Measurements from ENCODE around the gene SLC22A23.

The SLC22A23 gene

DNA sequence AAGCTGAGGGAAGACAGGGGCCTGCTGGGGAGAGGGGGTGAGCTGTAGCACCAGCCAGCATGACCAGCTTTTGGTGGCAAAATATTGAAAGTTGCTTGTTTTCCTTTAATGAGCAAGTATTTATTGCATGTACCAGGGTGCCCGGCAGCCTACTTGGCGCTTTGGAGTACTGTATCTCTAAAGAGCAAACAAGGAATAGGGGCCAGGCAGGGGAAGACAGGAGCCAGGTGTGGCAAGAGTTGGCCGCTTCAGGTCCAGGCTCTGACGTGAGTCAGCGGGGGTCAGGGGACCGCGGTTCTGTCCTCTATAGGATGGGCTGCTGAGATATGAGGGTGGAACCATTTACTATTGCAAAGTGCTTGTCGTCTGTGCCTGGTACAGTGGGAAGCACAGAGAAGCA is 135.0 kb downstream of the SLC22A23 start:
- DNase-seq (ENCODE audit: low read depth, low spot score), result no peak
- CTCF ChIA-PET, result no interaction called here
- no peak overlapping the region for H3K4me3 ChIP-seq (ENCODE audit: low read depth, low read length)
- TF ChIP-seq, protein P1, sequence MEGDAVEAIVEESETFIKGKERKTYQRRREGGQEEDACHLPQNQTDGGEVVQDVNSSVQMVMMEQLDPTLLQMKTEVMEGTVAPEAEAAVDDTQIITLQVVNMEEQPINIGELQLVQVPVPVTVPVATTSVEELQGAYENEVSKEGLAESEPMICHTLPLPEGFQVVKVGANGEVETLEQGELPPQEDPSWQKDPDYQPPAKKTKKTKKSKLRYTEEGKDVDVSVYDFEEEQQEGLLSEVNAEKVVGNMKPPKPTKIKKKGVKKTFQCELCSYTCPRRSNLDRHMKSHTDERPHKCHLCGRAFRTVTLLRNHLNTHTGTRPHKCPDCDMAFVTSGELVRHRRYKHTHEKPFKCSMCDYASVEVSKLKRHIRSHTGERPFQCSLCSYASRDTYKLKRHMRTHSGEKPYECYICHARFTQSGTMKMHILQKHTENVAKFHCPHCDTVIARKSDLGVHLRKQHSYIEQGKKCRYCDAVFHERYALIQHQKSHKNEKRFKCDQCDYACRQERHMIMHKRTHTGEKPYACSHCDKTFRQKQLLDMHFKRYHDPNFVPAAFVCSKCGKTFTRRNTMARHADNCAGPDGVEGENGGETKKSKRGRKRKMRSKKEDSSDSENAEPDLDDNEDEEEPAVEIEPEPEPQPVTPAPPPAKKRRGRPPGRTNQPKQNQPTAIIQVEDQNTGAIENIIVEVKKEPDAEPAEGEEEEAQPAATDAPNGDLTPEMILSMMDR (IDR thresholded peaks at IDR 0.05; ENCODE audit: insufficient read depth, low read length, missing control alignments), result no peak
- POLR2A ChIA-PET, result no interaction called here

DNA sequence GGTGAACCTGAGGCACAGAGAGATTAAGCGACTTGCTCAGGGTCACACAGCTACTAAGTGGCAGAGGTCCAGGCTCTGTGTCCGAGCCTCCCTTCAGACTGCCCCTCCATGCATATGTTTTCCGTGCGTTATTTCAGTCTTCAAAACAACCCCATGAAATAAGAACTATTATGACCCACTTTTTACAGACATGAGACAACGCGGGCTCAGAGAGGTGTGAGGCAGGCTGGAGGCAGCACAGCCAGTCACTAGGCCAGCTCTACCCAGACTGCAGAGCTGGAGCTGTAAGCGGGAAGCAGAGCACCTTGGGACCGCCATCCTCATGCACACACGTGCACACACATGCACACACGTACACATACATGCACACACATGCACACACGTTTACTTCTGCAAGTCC is 135.8 kb downstream of the SLC22A23 start:
- ChIA-PET POLR2A (no interaction called here), CTCF (no interaction called here)
- no peak for DNase-seq (ENCODE audit: low read depth, low spot score)
- TF ChIP-seq, protein P1 (IDR thresholded peaks at IDR 0.05; ENCODE audit: insufficient read depth, low read length, missing control alignments), result no peak
- no peak overlapping the region for H3K4me3 ChIP-seq (ENCODE audit: low read depth, low read length)

DNA sequence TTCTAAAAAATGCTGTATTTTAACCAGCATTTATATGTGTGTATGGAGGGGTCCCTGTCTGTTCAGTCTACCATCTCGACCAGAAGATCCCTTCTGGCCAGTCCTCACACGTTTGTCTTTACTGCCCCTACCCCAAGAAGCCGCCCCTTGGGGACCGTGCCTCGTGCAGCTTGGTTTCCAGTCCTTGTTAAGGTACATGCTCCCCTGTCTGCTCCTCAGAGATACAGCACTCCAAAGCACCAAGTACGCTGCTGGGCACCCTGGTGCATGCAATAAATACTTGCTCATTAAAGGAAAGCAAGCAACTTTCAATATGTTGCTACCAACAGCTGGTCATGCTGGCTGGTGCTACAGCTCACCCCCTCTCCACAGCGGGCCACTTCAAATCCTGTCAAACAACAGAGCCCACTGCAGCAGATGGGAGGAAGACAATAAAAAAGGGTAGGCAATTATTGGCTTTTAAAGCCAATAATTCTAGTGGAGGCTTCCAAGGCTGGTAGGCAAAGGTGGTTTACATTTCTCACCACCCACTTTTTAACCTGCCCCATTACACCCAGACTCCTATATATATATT is 136.5 kb downstream of the SLC22A23 start:
- TF ChIP-seq, protein P1 (IDR thresholded peaks at IDR 0.05; ENCODE audit: insufficient read depth, low read length, missing control alignments), result no peak
- H3K4me3 ChIP-seq (ENCODE audit: low read depth, low read length), result no peak overlapping the region
- no peak for DNase-seq (ENCODE audit: low read depth, low spot score)
- CTCF ChIA-PET, result interaction anchor here (1.4 kb wide), 1 partner anchor 10 kb away, joined by 3 read pairs; no protein-coding TSS in a partner anchor
- POLR2A ChIA-PET, result no interaction called here

DNA sequence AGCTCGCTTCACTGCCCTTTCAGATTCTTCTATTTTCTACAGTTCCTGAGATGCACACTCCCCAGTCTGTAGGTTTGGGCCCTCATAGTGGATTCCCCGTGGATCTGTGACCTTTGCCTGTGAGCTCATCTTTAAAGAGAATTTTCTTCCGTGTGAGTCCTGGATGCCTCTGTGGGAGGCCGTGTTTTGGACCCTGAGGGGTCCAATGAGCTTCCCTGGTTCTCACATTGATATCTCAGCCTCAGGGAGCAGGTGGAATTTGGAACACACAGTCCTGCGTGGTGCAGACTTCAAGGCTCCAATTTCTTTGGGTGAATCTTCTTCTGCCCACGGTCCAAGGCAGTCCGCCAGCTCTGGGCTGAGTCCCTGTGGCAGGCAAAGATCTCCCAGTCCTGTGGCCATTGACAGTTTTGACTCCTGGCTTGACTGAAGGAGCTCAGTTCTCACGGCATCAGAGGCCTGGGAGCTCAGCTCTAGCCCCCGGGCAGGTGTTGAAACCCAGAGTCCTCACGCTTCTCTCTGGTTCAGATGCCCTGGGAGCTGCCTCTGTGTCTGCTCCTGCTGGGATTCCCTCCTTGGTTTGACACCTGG is 137.1 kb downstream of the SLC22A23 start:
- DNase-seq (ENCODE audit: low read depth, low spot score), result no peak
- no peak overlapping the region for H3K4me3 ChIP-seq (ENCODE audit: low read depth, low read length)
- ChIA-PET POLR2A (no interaction called here), CTCF (interaction anchor here (1.4 kb wide), 1 partner anchor 11 kb away, joined by 3 read pairs; no protein-coding TSS in a partner anchor)
- TF ChIP-seq, protein P1 (IDR thresholded peaks at IDR 0.05; ENCODE audit: insufficient read depth, low read length, missing control alignments), result no peak

DNA sequence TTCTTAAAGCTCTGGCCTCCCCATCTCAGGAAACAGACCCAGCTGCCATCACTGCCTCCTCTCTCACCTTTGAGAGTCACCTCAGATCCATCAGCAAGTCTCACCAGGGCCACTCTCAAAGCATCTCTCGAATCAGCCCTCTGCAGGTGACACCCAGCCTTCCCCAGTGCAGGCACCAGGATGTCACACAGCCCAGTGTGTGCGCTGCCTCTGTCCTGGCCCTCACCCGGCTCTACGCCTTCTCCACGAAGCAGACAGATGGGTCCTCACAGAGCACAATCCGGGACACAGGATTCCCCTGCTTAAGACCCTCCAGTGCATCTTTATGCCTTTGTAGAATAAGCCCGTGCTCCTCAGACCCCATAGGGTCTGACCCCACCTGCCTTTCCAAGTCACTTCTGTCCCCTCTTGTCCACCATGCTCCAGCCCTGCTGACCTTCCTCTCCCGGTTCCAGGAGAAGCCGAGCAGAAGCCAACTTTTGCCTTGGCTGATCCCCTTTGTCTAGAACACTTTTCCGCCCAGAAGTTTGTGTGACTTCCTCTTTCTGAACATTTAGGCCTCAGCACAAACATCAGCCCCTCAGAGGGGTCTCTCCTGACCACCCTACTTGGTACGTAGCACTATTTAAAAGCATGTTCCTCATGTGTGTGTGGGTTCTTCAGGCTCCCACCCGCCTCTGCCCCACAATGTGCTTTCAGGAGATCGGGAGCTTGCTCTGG is 137.9 kb downstream of the SLC22A23 start:
- ChIA-PET CTCF (interaction anchor here (1.4 kb wide), 1 partner anchor 12 kb away, joined by 3 read pairs; no protein-coding TSS in a partner anchor), POLR2A (no interaction called here)
- TF ChIP-seq, protein P1 (IDR thresholded peaks at IDR 0.05; ENCODE audit: insufficient read depth, low read length, missing control alignments), result no peak
- no peak for DNase-seq (ENCODE audit: low read depth, low spot score)
- no peak overlapping the region for H3K4me3 ChIP-seq (ENCODE audit: low read depth, low read length)

DNA sequence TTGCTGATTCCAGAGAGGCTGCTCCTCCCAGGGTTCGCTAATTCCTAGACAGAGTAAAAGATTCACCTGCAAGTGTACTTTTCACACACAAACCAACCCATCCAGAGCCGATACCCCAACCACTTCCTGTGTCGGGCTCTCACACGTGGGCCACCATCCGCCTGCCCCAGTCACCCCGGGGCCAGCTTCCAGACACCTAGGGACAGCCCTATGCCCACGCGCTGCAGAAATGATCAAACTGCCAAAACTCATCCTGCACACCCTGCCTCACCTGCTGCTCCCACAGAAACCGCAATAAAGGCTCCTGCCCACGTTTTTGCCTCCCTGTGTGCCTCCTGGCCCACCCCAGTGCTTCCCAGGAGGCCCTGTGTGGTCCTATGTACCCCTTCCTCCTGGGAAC is 138.6 kb downstream of the SLC22A23 start:
- TF ChIP-seq, protein P1 (IDR thresholded peaks at IDR 0.05; ENCODE audit: insufficient read depth, low read length, missing control alignments), result no peak
- ChIA-PET CTCF (no interaction called here), POLR2A (no interaction called here)
- H3K4me3 ChIP-seq (ENCODE audit: low read depth, low read length), result no peak overlapping the region
- no peak for DNase-seq (ENCODE audit: low read depth, low spot score)
